OCI-LY7 (cell line): ENCODE measurements around the gene LPCAT3.

ENCODE experiments used
- CTCF ChIP-seq: fragments of 200-600 bp; sonication (generic); conservative IDR thresholded peaks from 2 replicates; pipeline ENCODE4 v1.5.1; 2014; ENCODE audit warnings: mild to moderate bottlenecking, antibody characterized with exemption, low read length, moderate library complexity, mixed read lengths
- EZH2phosphoT487 ChIP-seq: fragments of 200-600 bp; sonication (generic); IDR thresholded peaks from 2 replicates; pipeline ENCODE4 v1.6.1; 2018; ENCODE audit warnings: low read depth, borderline replicate concordance, mild to moderate bottlenecking, mixed run types, antibody characterized with exemption, low read length, moderate library complexity, mixed read lengths

- no peak for TF ChIP-seq CTCF
- TF ChIP-seq EZH2phosphoT487 = no peak
Observed at GRCh38 chr12:7061596-7061995, 43.3 kb upstream of the LPCAT3 start.
